HT1080 (cell line): ENCODE results near the gene PRDM5. TPM values are rescaled to one million over a fixed set of nuclear protein-coding genes. Genes with fewer than 3 reads are reported as not detected.

Source experiments
- DNase-seq: peaks from one replicate; pipeline ENCODE4 v3.0.0-alpha.2; 2015; ENCODE audit warnings: low read depth
- polyA plus RNA-seq, 2 experiments: library from polyadenylated mRNA; depleted of rRNA; stranded (reverse); fragments of >200 nt; gene quantifications; 2 replicates each; pipeline ENCODE4 v1.2.3, GENCODE V29; 2015
- total RNA-seq: library from RNA; depleted of rRNA; stranded (reverse); fragments of >200 nt; shearing (Covaris generic); gene quantifications from 2 replicates; pipeline ENCODE4 v1.2.3, GENCODE V29; 2014; rRNA removed

The PRDM5 gene
- 0.63 and 0.73 TPM in 2 replicates for total RNA-seq
- polyA plus RNA-seq (2015; cell fraction: cytosol; rRNA removed), result 1.5 and 1.6 TPM in 2 replicates
- 5.0 and 5.5 TPM in 2 replicates for polyA plus RNA-seq (2015; cell fraction: nucleus; rRNA removed)

GRCh38 chr4:120922381-120923206 lies at the start of gene PRDM5:
Gene PRDM5, minus strand, starts transcription at chr4:120922726. Its CDS starts 118 bp downstream, at chr4:120922608.
- DNase-seq, result no peak

GRCh38 chr4:120971884-120972283 lies 49.4 kb upstream of the PRDM5 start:
- no peak for DNase-seq

DNA sequence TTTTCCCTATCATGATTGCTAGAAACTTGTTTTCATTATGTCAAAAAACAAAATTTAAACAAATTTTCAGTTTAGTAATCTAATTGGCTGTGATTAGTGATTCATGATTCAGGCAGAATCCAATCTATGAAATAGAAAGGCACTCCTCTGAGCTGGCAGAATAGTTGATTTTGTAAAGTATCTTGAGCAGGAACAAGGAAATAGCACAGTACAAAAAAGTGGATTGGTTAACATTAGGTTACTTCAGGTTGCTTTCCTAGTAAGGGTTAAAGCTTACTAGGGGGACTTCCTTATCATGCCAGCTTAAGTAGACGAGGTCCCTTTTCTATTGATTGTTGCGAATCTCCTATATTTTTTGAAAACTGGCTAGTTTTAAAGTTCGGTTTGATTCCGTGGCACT lies 43.4 kb upstream of the PRDM5 start:
- DNase-seq, result no peak

GRCh38 chr4:120964596-120964995 lies 42.1 kb upstream of the PRDM5 start:
- DNase-seq, result no peak

DNA sequence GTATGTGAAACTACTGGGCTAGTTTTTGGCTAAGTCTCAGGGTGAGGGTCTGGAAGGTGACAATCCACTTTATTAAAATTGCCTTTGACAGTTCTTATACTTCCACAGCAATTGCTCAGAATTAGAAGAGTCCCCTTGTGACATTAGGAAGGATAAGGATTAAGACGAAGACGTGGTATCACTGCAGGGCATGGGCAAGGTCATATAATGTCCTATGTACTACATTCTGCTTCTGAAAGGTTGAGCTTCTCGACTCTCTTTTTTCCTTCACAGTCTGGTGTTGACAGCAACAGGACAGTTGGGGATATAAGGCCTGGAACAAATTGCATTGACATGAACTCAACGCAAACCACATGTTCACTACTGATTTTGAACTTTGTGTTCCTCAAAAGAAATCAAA lies 40.9 kb upstream of the PRDM5 start:
- no peak for DNase-seq

DNA sequence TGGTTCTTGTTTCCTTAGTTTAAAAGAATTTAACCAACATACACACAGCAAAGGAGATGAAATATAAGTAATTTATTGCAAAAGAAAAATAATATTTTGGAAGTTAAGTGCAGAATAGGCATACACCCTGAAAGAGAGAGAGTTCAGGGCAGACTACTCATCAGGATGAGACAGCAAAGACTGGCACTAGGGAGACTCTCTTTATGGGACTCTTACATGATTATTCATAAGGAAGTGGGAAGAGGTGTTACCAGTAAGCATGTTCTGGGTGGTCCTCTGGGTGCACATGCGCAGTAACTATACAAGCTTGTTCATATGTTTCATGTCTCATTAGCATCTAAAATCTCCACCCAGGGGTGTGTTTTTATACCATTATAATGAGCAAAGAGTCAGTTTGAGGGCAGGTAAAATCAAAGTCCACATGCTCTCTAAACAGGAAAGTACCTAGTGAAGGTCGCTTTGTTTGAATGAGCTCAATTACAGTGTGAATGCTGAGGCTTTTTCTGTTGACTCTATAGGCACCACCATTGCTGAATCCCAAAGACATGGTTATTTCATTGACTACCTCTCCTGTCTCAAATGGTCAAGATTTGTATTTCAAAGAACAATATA lies 38.2 kb upstream of the PRDM5 start:
- peak; percentile 28 for DNase-seq

- peak; percentile 13 for DNase-seq
Observed at GRCh38 chr4:120948382-120948781, 25.9 kb upstream of the PRDM5 start.

GRCh38 chr4:120942776-120943175 lies 20.2 kb upstream of the PRDM5 start:
- DNase-seq, result no peak

GRCh38 chr4:120940547-120940946 lies 18.0 kb upstream of the PRDM5 start:
- no peak for DNase-seq

DNA sequence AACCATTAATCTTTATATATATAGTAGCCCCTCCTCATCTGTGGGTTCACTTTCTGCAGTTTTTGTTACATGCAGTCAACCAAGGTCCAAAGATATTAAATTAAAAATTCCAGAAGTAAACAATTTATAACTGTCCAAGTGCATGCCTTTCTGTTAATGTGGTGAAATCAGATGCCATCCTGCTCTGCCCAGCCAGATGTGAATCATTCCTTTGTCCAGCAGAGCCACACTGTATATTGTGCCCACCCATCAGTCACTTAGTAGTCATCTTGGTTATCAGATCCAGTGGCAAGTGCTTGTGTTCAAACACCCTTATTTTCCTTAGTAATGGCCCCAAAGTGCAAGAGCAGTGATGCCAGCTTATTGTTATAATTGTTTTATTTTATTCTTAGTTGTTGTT lies 17.2 kb upstream of the PRDM5 start:
- DNase-seq, result peak; percentile 30

DNA sequence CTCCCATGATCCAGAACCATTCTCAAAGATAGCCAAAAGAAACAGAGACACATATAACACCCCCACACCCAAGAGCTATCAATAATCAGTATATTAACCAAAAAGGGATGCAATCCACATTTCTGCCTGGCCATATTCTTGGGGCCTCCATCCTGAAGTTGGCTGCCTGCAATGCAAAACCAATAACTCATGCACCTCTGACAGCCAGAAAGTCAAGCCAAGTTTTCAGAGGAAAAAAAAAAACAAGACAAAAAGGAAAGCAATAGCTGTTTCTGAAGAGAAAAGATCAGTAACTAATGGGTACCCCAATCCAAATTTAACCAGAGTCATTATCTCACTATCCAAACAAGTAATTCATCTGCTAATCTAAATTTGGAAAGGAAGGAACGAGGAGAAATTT lies 7.3 kb upstream of the PRDM5 start:
- DNase-seq, result no peak

GRCh38 chr4:120927801-120928409 lies 5.4 kb upstream of the PRDM5 start:
- peak; percentile 46 for DNase-seq

DNA sequence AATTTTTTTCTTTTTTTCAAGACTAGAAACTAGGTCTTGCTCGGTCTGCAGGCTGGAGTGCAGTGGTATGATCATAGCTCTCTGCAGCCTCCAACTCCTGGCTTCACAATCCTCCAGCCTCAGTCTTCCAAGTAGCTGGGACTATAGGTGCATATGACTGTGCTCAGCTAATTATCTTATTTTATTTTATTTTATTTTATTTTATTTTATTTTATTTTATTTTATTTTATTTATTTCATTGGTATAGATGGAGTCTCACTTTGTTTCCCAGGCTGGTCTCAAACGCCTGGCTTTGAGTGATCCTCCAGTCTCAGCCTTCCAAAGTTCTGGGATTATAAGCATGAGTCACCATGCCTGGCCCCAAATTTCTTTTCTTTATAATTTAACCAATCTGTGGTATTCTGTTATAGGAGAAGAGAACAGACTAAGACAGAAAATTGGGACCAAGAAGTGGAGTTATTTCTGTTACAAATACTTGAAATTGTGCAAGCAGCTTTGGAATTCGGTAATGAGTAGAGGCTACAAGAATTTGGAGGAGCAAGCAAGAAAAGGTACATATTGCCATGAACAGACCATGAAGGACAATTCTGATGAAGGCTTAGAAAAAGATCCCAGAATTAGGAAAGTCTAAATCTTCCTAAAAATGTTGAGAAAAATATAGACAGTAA lies 4.0 kb upstream of the PRDM5 start:
- no peak for DNase-seq

GRCh38 chr4:120924931-120925330 lies 2.4 kb upstream of the PRDM5 start:
- no peak for DNase-seq

- no peak for DNase-seq
Observed at GRCh38 chr4:120923207-120923522, 639 bp upstream of the PRDM5 start.

- peak; percentile 35 for DNase-seq
Observed at GRCh38 chr4:120921456-120922380, 808 bp downstream of the PRDM5 start.

DNA sequence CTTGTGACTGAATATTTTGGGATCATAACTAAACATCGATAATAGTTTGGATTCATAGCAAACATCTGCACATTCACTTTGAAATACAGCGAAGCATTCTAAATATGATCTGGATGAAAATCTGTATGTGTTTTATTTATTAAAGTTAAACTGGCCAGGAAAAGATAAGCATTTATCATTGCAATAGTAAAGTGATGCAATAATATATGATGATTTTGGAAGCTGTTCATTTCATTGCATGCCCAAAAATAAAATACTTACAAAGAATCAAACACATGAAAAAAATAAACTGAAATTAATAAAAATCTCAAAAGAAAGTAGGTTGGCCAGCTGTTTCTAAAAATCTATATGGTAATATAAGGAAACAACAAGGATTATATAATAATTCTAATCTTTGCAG lies 1.9 kb downstream of the PRDM5 start:
- no peak for DNase-seq

DNA sequence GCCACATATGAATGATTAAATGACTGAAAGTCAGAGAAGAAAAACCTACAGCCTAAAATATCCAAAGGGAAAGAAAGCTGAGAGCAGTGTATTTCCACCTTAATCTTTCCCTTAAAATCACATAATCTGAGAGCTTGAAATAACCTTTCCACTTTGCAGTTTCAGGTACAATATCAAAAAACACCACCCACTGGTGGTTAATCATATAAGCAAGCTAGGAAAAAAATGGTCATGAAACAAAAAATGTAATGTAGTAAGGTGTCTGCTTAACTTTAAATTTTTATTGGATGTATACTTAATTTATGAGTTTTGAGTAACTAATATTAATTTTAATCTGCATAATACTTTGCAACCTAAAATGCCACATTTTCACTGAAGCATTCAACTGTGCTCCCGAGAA lies 3.2 kb downstream of the PRDM5 start:
- DNase-seq, result no peak

DNA sequence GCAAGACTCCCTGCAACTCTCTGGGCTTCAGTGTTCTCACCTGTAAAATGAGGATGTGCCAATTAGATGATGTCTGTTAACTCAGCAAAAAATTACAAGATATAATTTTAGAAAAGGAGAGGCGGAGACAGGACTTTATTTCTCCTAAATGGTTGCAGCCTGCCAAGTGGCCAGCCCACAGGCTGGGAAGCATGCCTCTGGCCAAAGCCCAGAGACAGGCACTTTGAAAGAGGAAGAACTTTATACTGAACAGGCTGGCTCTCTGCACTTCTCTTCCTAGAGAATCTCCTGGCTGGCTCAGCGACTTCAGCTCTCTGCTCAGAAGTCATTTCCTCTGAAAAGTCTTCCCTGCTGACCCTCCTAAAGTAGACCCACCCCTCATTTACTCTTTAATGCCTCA lies 3.7 kb downstream of the PRDM5 start:
- no peak for DNase-seq

- no peak for DNase-seq
Observed at GRCh38 chr4:120918092-120918491, 4.4 kb downstream of the PRDM5 start.

DNA sequence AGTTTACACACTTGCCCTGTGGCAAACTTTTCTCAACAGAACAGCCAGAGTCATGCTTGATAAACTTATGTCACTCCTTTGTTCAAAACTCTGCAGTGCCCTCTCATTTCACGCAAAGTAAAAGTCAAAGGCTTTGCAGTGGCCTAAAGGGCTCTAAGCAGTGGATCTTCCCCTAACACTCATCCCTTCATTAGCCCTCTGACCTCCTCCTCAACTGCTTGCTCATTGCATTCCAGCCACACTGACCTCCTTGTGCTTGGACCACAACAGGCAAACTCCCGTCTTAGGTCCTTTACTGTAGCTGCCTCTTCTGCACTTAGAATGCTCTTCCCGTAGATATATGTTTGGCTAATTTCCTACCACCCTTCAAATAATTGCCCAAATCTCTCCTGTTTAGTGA lies 5.6 kb downstream of the PRDM5 start:
- DNase-seq, result no peak
